GM18861 (cell line): ENCODE data around the gene CARD11.

Source experiments
- ATAC-seq: cut with Tn5 transposase; IDR thresholded peaks from one replicate; pipeline ENCODE4 v1.9.1; 2021; ENCODE audit not compliant: unreplicated experiment

Gene CARD11

GRCh38 chr7:2984091-2984490, 59.6 kb downstream of the CARD11 start:
- no peak for ATAC-seq

- ATAC-seq: no peak
Measured at GRCh38 chr7:2983586-2983985, 60.1 kb downstream of the CARD11 start.

- ATAC-seq: no peak
Measured at GRCh38 chr7:2982831-2983230, 60.8 kb downstream of the CARD11 start.

GRCh38 chr7:2982401-2982800, 61.3 kb downstream of the CARD11 start:
- no peak for ATAC-seq

GRCh38 chr7:2981103-2981480, 62.6 kb downstream of the CARD11 start:
- no peak for ATAC-seq

- no peak for ATAC-seq
Measured at GRCh38 chr7:2980401-2981102, 63.1 kb downstream of the CARD11 start.

GRCh38 chr7:2979951-2980350, 63.7 kb downstream of the CARD11 start:
- no peak for ATAC-seq

GRCh38 chr7:2979201-2979631, 64.5 kb downstream of the CARD11 start:
- ATAC-seq: no peak

GRCh38 chr7:2978408-2978807, 65.3 kb downstream of the CARD11 start:
- ATAC-seq: peak; percentile 61

GRCh38 chr7:2975821-2976371, 67.8 kb downstream of the CARD11 start:
- no peak for ATAC-seq

GRCh38 chr7:2974093-2974819, 69.4 kb downstream of the CARD11 start:
- no peak for ATAC-seq

- ATAC-seq: no peak
Measured at GRCh38 chr7:2972835-2973161, 70.9 kb downstream of the CARD11 start.

- peak; percentile 76 for ATAC-seq
Measured at GRCh38 chr7:2971914-2972834, 71.5 kb downstream of the CARD11 start.

- ATAC-seq: no peak
Measured at GRCh38 chr7:2970861-2971260, 72.8 kb downstream of the CARD11 start.

- no peak for ATAC-seq
Measured at GRCh38 chr7:2970307-2970664, 73.4 kb downstream of the CARD11 start.

- ATAC-seq: no peak
Measured at GRCh38 chr7:2969398-2970306, 74.0 kb downstream of the CARD11 start.

GRCh38 chr7:2968616-2969397, 74.9 kb downstream of the CARD11 start:
- no peak for ATAC-seq

GRCh38 chr7:2968176-2968575, 75.5 kb downstream of the CARD11 start:
- ATAC-seq: no peak

GRCh38 chr7:2967705-2968104, 76.0 kb downstream of the CARD11 start:
- no peak for ATAC-seq

GRCh38 chr7:2967253-2967652, 76.4 kb downstream of the CARD11 start:
- no peak for ATAC-seq
